K562 (cell line): ENCODE results near the gene KLRK1. TPM values are rescaled to one million over a fixed set of nuclear protein-coding genes. Genes with fewer than 3 reads are reported as not detected.
"Not testable (repeated sequence)": the region's sequence is repeated elsewhere in the genome, so short reads cannot be mapped to it uniquely, and the experiment has no call there.

ENCODE experiments used
- MEIS2 ChIP-seq: fragments of 450-650 bp; IDR thresholded peaks from 2 replicates; pipeline ENCODE4 v1.6.1; 2014; ENCODE audit warnings: mild to moderate bottlenecking; ENCODE audit not compliant: partially characterized antibody
- REST ChIP-seq, 2 experiments: fragments of 450-650 bp; formaldehyde crosslinking in 1 of 2; IDR thresholded peaks; 2 replicates each; pipeline versions ENCODE4 v1.4.0 to v1.6.1; 2014 to 2020; ENCODE audit warnings: mild to moderate bottlenecking in 2 of 2, borderline replicate concordance in 1 of 2, low read depth in 1 of 2
- polyA plus RNA-seq, 8 experiments: library from polyadenylated mRNA; depleted of rRNA in 4 of 8; stranded (reverse) in 5 of 8; unstranded in 3 of 8; fragments of >200 nt; fragmentation: Nextera tagmentation in 2 of 8; fragmentation: Illumina TruSeq in 1 of 8; extraction: Ambion mirVana in 2 of 8; extraction: Trizol in 1 of 8; gene quantifications; 2 replicates each; pipeline versions ENCODE4 v1.2.1 to v1.2.3, GENCODE V29; 2011 to 2014; ENCODE audit warnings: inconsistent platforms in 1 of 8, missing spikeins in 1 of 8
- total RNA-seq, 7 experiments: library from RNA; depleted of rRNA in 6 of 7; stranded (reverse); fragments of >200 nt in 6 of 7; fragmentation: Illumina TruSeq in 2 of 7; extraction: Trizol in 2 of 7; gene quantifications; 2 replicates each; pipeline versions ENCODE4 v1.2.1 to v1.2.3, GENCODE V29; 2011 to 2021; ENCODE audit warnings: low replicate concordance in 1 of 7

KLRK1 gene
- total and polyA plus RNA-seq, 9 of the 15 experiments (the other 6 are each of a cell fraction or from before 2014, with no cell fraction given) = 0.03 to 0.09 (median 0.06) TPM; not detected in 3

GRCh38 chr12:10371893-10372535 lies 17.8 kb downstream of the KLRK1 start (continued):
- TF ChIP-seq REST (IDR thresholded peaks at IDR 0.05; ENCODE audit: borderline replicate concordance) (peak; percentile 59), MEIS2 (peak; percentile 19)
- not testable (repeated sequence) for TF ChIP-seq REST (CRISPR knock-in tag; IDR thresholded peaks at IDR 0.05; ENCODE audit: low read depth)
